ENCODE measurements around the gene SRP54.
"Not testable (repeated sequence)": the region's sequence is repeated elsewhere in the genome, so short reads cannot be mapped to it uniquely, and the experiment has no call there.

Gene SRP54

GRCh38 chr14:34983786-34984185 is 994 bp downstream of the SRP54 start:
- DNase-seq (ENCODE audit: low read depth), result no peak

- DNase-seq (ENCODE audit: low read depth), result no peak
Observed at GRCh38 chr14:34985740-34986139, 2.9 kb downstream of the SRP54 start.

DNA sequence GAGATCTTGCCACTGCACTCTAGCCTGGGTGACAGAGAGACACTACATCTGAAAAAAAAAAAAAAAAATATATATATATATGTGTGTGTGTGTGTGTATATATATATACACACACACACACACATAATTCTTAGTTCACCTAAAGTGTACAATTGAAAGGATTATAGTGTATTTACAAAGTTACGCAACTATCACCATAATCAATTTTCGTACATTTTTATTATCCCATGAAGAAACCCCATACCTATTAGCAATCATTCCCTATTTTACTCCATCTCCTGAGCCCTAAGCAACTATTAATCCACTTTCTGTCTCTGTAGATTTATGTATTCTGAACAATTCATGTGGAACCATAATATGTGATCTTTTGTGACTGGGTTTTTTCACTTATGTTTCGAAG is 4.4 kb downstream of the SRP54 start:
- no peak for DNase-seq (ENCODE audit: low read depth)

DNA sequence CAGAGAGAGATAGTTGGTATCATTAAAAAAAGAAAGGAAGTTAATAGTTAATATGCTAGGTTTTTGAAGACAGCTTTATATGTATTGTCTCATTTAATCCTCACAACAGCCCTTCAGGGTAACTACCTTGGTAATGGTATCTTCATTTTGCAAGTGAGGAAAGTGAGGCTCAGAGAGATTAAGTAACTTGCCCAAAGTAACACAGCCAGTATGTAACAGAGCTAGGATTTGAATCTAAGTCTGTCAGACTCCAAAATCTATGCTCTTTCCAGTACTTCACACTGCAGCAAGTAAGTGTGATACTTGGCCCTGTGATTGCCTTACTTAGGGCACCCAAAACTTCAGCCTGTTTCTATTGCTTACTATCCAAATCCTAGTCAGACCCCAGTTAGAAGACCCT is 7.0 kb downstream of the SRP54 start:
- no peak for DNase-seq (ENCODE audit: low read depth)

GRCh38 chr14:34993426-34993825 is 10.6 kb downstream of the SRP54 start:
- no peak for DNase-seq (ENCODE audit: low read depth)

GRCh38 chr14:34994668-34995067 is 11.9 kb downstream of the SRP54 start:
- no peak for DNase-seq (ENCODE audit: low read depth)

DNA sequence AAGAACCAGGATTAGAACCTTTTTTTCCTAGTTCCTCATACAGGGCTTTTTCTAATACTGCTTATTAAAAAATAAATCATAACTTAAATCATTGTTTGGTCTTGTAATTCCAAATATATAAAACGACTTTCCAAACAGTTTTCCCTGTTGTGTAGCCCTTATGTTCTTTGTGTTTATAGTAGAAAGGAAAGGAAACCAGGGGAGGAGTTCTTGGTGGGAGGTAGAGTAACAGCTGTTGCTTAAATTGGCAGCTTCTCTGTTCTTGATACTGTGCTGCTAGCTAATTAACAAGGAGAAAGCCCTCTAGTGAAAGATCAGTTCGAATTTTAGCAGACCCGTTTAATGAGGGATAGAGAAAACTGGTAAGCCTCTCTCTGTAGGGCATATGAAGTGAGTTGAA is 15.0 kb downstream of the SRP54 start:
- no peak for DNase-seq (ENCODE audit: low read depth)

GRCh38 chr14:34999500-34999899 is 16.7 kb downstream of the SRP54 start:
- DNase-seq (ENCODE audit: low read depth), result no peak

GRCh38 chr14:35001621-35002020 is 18.8 kb downstream of the SRP54 start:
- DNase-seq (ENCODE audit: low read depth), result no peak

DNA sequence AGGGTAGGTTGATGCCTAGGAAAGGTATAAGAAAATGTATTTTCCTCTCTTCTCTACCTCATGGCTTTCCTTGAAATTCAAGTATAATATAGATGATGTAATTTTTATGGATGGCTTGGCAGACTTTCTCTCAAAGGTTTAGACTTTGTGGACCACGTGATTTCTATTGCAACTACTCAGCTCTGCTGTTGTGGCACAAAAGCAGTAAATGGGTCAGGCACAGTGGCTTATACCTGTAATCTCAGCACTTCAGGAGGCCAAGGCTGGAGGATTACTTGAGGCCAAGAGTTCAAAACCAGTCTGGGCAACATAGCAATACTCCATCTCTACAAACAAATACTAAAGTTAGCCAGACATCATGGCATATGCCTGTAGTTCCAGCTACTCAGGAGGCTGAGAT is 22.0 kb downstream of the SRP54 start:
- no peak for DNase-seq (ENCODE audit: low read depth)

DNA sequence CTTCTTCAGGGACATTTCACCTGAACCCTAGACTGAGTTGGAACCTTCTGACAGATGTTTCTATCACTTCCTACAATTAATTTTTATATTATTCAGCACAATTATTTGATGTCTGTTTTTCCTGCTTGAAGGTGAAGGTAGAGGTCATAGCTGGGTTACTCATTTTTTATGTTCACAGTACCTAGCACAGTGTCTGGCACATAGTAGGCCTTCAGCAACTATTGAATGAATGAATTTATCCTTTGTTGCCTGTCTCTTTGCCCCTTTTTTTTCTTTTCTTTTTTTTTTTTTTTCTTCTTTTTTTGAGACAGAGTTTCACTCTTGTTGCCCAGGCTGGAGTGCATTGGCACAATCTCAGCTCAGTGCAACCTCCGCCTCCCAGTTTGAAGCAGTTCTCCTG is 33.8 kb downstream of the SRP54 start:
- no peak for DNase-seq (ENCODE audit: low read depth)

- no peak for DNase-seq (ENCODE audit: low read depth)
Observed at GRCh38 chr14:35020713-35021112, 37.9 kb downstream of the SRP54 start.

DNA sequence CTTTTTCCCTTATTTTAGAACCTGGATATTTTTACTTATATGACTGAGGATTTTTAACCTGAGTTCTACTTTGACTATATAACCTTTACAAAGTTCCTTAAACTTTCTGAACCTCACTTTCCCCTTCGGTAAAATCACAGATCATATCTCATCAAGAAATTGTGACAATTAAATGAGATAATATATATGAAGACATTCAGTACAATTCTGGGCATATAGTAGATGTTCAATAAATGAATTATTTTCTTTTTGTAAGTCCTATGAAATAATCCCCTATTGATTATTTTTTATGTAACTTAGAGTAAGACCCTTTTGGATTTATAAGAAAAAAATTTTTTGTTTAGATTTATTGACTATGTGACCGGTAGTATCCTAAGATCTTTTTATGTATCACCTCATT is 45.6 kb downstream of the SRP54 start:
- DNase-seq (ENCODE audit: low read depth), result no peak

GRCh38 chr14:35032562-35032961 is 49.8 kb downstream of the SRP54 start:
- no peak for DNase-seq (ENCODE audit: low read depth)

DNA sequence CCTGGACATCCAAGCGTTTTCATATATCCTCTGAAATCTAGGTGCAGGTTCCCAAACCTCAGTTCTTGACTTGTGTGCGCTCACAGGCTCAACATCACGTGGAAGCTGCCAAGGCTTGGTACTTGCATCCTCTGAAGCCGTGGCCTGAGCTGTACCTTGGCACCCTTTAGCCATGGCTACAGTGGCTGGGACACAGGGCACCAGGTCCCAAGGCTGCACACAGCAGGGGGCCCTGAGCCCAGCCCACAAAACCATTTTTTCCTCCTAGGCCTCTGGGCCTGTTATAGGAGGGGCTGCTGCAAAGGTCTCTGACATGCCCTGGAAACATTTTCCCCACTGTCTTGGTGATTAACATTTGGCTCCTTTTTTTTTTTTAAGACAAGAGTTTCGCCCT is 51.6 kb downstream of the SRP54 start:
- DNase-seq (ENCODE audit: low read depth), result no peak

- DNase-seq (ENCODE audit: low read depth), result not testable (repeated sequence)
Observed at GRCh38 chr14:35034944-35035554, 52.3 kb downstream of the SRP54 start.

DNA sequence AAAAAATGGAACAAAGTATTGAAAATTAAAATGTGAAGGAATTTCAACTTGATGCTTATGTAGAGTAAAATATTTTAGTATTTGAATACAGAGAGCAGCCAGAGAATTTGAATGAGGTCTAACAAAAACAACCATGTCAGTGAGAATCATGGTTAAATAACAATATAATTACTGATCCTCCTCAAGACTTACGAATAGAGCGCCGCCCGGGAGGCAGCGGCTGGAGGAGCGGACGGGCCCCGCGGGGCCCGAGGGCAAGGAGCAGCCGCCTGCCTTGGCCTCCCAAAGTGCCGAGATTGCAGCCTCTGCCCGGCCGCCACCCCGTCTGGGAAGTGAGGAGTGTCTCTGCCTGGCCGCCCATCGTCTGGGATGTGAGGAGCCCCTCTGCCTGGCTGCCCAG is 55.5 kb downstream of the SRP54 start:
- not testable (repeated sequence) for DNase-seq (ENCODE audit: low read depth)

DNA sequence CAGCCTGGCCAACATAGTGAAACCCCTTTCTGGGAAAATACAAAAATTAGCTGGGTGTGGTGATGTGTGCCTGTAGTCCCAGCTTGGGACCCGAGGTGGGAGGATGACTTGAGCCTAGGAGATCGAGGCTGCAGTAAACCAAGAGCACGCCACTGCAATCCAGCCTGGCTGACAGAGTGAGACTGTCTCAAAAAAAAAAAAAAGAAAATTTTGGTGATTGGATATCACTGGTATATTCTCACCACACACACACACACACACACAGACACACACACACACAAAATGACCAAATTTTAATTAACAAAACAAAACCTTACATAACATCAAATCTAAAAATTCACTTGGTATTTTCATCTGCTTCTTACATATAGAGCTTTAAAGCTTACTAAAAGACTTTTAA is 59.8 kb downstream of the SRP54 start:
- no peak for DNase-seq (ENCODE audit: low read depth)

GRCh38 chr14:35043046-35043445 is 60.3 kb downstream of the SRP54 start:
- no peak for DNase-seq (ENCODE audit: low read depth)

DNA sequence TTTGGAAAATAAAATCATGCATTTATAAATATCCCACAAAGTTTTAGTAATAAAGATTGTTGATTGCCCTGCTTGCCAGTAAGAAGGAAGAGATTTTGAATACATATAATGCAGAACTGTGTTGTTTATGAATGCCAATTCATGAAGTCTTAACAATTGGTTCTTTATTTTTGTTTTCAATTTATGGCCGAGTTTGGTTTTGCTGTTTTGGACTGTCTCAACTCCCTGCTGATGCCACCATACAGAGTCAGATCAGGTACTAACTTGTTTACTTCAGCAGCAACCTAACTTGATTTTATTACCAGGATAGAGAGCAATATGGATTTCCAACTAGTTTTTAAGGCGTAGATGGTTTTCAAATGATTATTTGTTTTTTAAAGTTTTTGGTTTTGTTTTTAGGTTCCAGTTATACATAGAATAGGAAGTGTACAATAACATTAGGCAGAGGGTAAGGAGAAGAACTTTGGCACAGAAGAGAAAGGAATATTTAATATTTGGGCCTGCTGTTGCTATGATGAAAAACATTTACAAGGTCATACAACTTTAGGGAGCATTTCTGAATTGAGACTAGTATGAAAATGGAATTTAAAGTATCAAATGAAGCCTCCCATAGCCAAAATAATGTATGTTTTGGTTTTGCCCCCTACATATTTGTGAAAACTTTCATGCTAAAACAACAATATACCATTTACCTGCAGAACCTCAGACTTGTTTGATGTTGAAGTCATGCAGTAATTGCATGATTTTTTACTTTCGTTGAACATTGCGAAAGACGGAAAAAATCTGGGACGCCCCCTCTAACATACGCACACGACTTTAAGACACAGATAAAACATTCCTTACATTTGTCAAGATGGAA is 62.4 kb downstream of the SRP54 start:
- DNase-seq (ENCODE audit: low read depth), result no peak

- no peak for DNase-seq (ENCODE audit: low read depth)
Observed at GRCh38 chr14:35045798-35046047, 62.9 kb downstream of the SRP54 start.

- DNase-seq (ENCODE audit: low read depth), result peak; percentile 87
Observed at GRCh38 chr14:35046048-35046750, 63.4 kb downstream of the SRP54 start, which contains the start of gene FAM177A1. Gene FAM177A1, plus strand, starts transcription at chr14:35046272. Its CDS starts 192 bp downstream, at chr14:35046464.

Data from HS-27A (cell line).